Hepatocyte (in vitro differentiated cells): ENCODE results near the gene ENOX1.

Source experiments
- EZH2 ChIP-seq: fragments of 200-600 bp; sonication (generic); IDR thresholded peaks from 2 replicates; pipeline ENCODE4 v1.6.1; 2016; ENCODE audit warnings: antibody characterized with exemption, mild to moderate bottlenecking, borderline replicate concordance
- EZH2phosphoT487 ChIP-seq: fragments of 200-600 bp; sonication (generic); IDR thresholded peaks from one replicate; pipeline ENCODE4 v1.6.1; 2018; ENCODE audit warnings: antibody characterized with exemption, mild to moderate bottlenecking, low read depth, moderate library complexity; ENCODE audit not compliant: unreplicated experiment, severe bottlenecking
- TF ChIP-seq, protein P1 (sequence below): fragments of 200-600 bp; sonication (generic); IDR thresholded peaks from 2 replicates; pipeline ENCODE4 v1.5.1; 2016; ENCODE audit warnings: antibody characterized with exemption, mild to moderate bottlenecking; ENCODE audit not compliant: poor library complexity

DNA sequence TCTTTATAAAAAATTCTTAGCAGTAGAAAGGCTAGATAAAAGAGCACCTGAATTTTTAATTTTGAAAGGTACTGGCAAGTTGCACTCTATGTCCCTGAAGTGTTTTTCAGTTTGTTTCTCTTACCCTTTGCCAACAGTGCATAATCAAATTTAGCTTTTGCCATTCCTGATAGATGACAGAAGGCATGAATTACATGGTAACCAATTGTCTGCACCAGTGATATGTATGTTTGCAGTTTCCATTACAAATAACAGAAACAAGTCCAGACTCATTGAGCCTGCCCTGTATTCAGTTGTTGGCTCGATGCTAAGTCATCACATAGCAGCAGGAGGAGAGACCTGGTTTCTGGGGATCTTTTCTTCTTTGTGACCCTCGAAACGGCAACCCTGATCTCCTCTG, 453.6 kb downstream of the ENOX1 start:
- TF ChIP-seq, protein P1, sequence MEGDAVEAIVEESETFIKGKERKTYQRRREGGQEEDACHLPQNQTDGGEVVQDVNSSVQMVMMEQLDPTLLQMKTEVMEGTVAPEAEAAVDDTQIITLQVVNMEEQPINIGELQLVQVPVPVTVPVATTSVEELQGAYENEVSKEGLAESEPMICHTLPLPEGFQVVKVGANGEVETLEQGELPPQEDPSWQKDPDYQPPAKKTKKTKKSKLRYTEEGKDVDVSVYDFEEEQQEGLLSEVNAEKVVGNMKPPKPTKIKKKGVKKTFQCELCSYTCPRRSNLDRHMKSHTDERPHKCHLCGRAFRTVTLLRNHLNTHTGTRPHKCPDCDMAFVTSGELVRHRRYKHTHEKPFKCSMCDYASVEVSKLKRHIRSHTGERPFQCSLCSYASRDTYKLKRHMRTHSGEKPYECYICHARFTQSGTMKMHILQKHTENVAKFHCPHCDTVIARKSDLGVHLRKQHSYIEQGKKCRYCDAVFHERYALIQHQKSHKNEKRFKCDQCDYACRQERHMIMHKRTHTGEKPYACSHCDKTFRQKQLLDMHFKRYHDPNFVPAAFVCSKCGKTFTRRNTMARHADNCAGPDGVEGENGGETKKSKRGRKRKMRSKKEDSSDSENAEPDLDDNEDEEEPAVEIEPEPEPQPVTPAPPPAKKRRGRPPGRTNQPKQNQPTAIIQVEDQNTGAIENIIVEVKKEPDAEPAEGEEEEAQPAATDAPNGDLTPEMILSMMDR: no peak
- TF ChIP-seq EZH2: no peak
- no peak for TF ChIP-seq EZH2phosphoT487
